Metanephros (tissue), 2 donors: ENCODE data around the gene PTPN3. TPM values are rescaled to one million over a fixed set of nuclear protein-coding genes. Genes with fewer than 3 reads are reported as not detected.

Experiments used
- small RNA-seq: library from RNA; depleted of rRNA; stranded (forward); fragments of <200 nt; gene quantifications from one replicate; pipeline ENCODE3, GENCODE V24; 2014; ENCODE audit warnings: low replicate concordance
- total RNA-seq: library from RNA; depleted of rRNA; stranded (reverse); fragments of >200 nt; gene quantifications from one replicate; pipeline ENCODE4 v1.2.3, GENCODE V29; 2014

PTPN3 gene
- 30.4 TPM for total RNA-seq

GRCh38 chr9:109498195-109499092 is at the start of gene PTPN3:
Gene PTPN3 (minus strand): TSS chr9:109498307. CDS start chr9:109463434, 34,873 bp downstream.

Small RNAs within 50 kb of the gene (small RNA-seq; reads per million reads assigned to genes)
- 0.07 reads per million for gene MIR3927

Other genes starting within 250 kb of the PTPN3 start
- gene EPB41L4B, start 177.2 kb downstream of the PTPN3 start, total RNA-seq = 10.5 TPM